NB4 (cell line): Measurements from ENCODE around the gene BRD3.

Experiments
- MAX ChIP-seq: IDR thresholded peaks from 2 replicates; pipeline ENCODE4 v1.6.1; 2011; ENCODE audit warnings: low read depth, low read length
- MYC ChIP-seq: IDR thresholded peaks from 2 replicates; pipeline ENCODE4 v1.6.1; 2011; ENCODE audit warnings: low read depth, low read length
- POLR2A ChIP-seq: IDR thresholded peaks from 2 replicates; pipeline ENCODE4 v1.6.1; 2011; ENCODE audit warnings: mild to moderate bottlenecking; ENCODE audit not compliant: insufficient read length; ENCODE audit errors: extremely low read depth
- TF ChIP-seq, protein P1 (sequence below): IDR thresholded peaks from one replicate; pipeline ENCODE4 v1.5.1; 2012; ENCODE audit warnings: low read depth, low read length

DNA sequence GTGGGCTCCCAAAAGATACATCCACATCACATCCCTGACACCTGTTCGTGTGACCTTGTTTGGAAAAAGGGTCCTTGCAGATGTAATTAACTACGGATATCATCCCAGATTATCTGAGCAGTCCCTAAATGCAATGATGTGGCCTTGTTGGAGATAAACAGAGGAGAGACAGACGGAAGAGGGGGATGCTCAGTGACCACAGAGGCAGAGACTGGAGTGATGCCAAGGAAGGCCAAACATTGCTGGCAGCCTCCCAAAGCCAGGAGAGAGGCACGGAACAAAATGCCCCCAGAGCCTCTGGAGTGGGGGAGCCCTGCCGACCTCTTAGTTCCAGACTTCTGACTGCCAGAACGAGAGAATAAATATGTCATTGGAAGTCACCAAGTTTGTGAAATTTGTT lies 60.7 kb downstream of the BRD3 start:
- no peak for TF ChIP-seq MYC
- TF ChIP-seq, protein P1, sequence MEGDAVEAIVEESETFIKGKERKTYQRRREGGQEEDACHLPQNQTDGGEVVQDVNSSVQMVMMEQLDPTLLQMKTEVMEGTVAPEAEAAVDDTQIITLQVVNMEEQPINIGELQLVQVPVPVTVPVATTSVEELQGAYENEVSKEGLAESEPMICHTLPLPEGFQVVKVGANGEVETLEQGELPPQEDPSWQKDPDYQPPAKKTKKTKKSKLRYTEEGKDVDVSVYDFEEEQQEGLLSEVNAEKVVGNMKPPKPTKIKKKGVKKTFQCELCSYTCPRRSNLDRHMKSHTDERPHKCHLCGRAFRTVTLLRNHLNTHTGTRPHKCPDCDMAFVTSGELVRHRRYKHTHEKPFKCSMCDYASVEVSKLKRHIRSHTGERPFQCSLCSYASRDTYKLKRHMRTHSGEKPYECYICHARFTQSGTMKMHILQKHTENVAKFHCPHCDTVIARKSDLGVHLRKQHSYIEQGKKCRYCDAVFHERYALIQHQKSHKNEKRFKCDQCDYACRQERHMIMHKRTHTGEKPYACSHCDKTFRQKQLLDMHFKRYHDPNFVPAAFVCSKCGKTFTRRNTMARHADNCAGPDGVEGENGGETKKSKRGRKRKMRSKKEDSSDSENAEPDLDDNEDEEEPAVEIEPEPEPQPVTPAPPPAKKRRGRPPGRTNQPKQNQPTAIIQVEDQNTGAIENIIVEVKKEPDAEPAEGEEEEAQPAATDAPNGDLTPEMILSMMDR, result no peak
- TF ChIP-seq MAX, result no peak
- TF ChIP-seq POLR2A, result no peak
